HepG2 (cell line): ENCODE results near the gene GPR27. TPM values are rescaled to one million over a fixed set of nuclear protein-coding genes. Genes with fewer than 3 reads are reported as not detected.

Source experiments
- ATAC-seq: fragments of 200-7000 bp; cut with Tn5 transposase; 3 replicates; pipeline ENCODE4 v1.9.1; 2020; ENCODE audit warnings: mild to moderate bottlenecking, moderate library complexity
- BruUV-seq: library from RNA; stranded (reverse); fragments of 400-500 nt; replicated peaks from 2 replicates; lab custom pipeline; 2021; lab: Mats Ljungman, UMichigan
- CTCF ChIA-PET: fragments of 300-600 bp; formaldehyde crosslinking; extraction: SDS; loops from one replicate; lab custom pipeline; 2021; ENCODE audit warnings: low total read pairs, inconsistent platforms, low intra/inter-chr PET ratio; lab: Yijun Ruan, JAX
- POLR2A ChIA-PET: fragments of 350-600 bp; sonication (Branson Sonifier 250); formaldehyde crosslinking; loops from one replicate; lab custom pipeline; 2020; ENCODE audit warnings: antibody characterized with exemption, inconsistent platforms; lab: Yijun Ruan, JAX
- DNase-seq: peaks from one replicate; pipeline ENCODE4 v3.0.0-alpha.2; 2015; ENCODE audit warnings: low spot score
- FAIRE-seq: peaks from 3 replicates; lab custom pipeline; 2011; peaks lifted over from hg19 to GRCh38; lab: Jason Lieb, UNC
- H2AFZ ChIP-seq: one replicate; pipeline ENCODE4 v1.6.1; 2011; ENCODE audit warnings: low read length, inconsistent platforms
- H3K27ac ChIP-seq: fragments of 300-600 bp; 3 replicates; pipeline ENCODE4 v1.8.0; 2011; ENCODE audit warnings: mixed run types, mild to moderate bottlenecking, mixed read lengths, low read length, inconsistent platforms; ENCODE audit not compliant: insufficient read depth; ENCODE audit errors: extremely low read length
- H3K27me3 ChIP-seq, 2 experiments: fragments of 200-600 bp in 1 of 2; 2 replicates in 1 of 2; 3 replicates in 1 of 2; pipeline versions ENCODE4 v1.6.0 to v1.8.0; 2011; ENCODE audit warnings: low read length in 2 of 2, mild to moderate bottlenecking in 2 of 2, moderate library complexity in 2 of 2, inconsistent platforms in 1 of 2; ENCODE audit not compliant: insufficient read depth in 2 of 2, control insufficient read depth in 1 of 2
- H3K36me3 ChIP-seq, 2 experiments: fragments of 200-600 bp in 1 of 2; replicated peaks in 1 of 2; 2 replicates in 1 of 2; 3 replicates in 1 of 2; pipeline versions ENCODE4 v1.5.1 to v1.8.0; 2011; ENCODE audit warnings: low read length in 2 of 2, inconsistent platforms in 1 of 2; ENCODE audit not compliant: insufficient read depth in 2 of 2, control insufficient read depth in 1 of 2
- H3K4me1 ChIP-seq: 2 replicates; pipeline ENCODE4 v1.5.1; 2012; ENCODE audit warnings: low read length, inconsistent platforms; ENCODE audit not compliant: insufficient read depth
- H3K4me2 ChIP-seq: 2 replicates; pipeline ENCODE4 v1.6.0; 2011; ENCODE audit warnings: low read depth, low read length, inconsistent platforms
- H3K4me3 ChIP-seq, 3 experiments: fragments of 200-600 bp in 1 of 3; sonication (generic), shearing (Covaris generic) in 1 of 3; replicated peaks in 1 of 3; 2 replicates each; pipeline ENCODE4 v1.5.1; 2011 to 2016; ENCODE audit warnings: low read length in 3 of 3, inconsistent platforms in 2 of 3, low read depth in 2 of 3, mild to moderate bottlenecking in 2 of 3, control low read depth in 1 of 3, mixed read lengths in 1 of 3; ENCODE audit not compliant: insufficient read depth in 1 of 3
- H3K79me2 ChIP-seq: one replicate; pipeline ENCODE4 v1.6.1; 2011; ENCODE audit warnings: low read length, inconsistent platforms; ENCODE audit not compliant: insufficient read depth
- H3K9ac ChIP-seq: 2 replicates; pipeline ENCODE4 v1.6.0; 2011; ENCODE audit warnings: mild to moderate bottlenecking, low read depth, low read length, inconsistent platforms; ENCODE audit not compliant: insufficient read depth
- H3K9me3 ChIP-seq: 2 replicates; pipeline ENCODE4 v1.5.1; 2012; ENCODE audit warnings: mild to moderate bottlenecking, low read length
- H4K20me1 ChIP-seq: 2 replicates; pipeline ENCODE4 v1.6.0; 2011; ENCODE audit warnings: inconsistent platforms, mild to moderate bottlenecking, low read length, moderate library complexity; ENCODE audit not compliant: insufficient read depth
- ELF1 ChIP-seq: sonication (generic); formaldehyde crosslinking; IDR thresholded peaks from 2 replicates; pipeline ENCODE4 v1.4.0; 2020; ENCODE audit warnings: missing genetic modification reagents
- GTF3A ChIP-seq: sonication (generic); formaldehyde crosslinking; conservative IDR thresholded peaks from 2 replicates; pipeline ENCODE4 v1.4.0; 2020; ENCODE audit warnings: mild to moderate bottlenecking, missing genetic modification reagents
- MBNL3 ChIP-seq: fragments of 250-450 bp; sonication (Bioruptor Pico); conservative IDR thresholded peaks from 2 replicates; pipeline ENCODE4 v1.8.0; 2022; ENCODE audit warnings: mild to moderate bottlenecking, inconsistent platforms
- MEIS1 ChIP-seq: sonication (generic); formaldehyde crosslinking; IDR thresholded peaks from 2 replicates; pipeline ENCODE4 v1.9.0; 2021; ENCODE audit warnings: mild to moderate bottlenecking, missing genetic modification reagents, moderate library complexity, borderline replicate concordance
- PLRG1 ChIP-seq: fragments of 450-650 bp; conservative IDR thresholded peaks from 2 replicates; pipeline ENCODE4 v1.6.1; 2016
- RAD21 ChIP-seq: fragments of 450-650 bp; formaldehyde crosslinking; IDR thresholded peaks from 2 replicates; pipeline ENCODE4 v1.5.0; 2020; ENCODE audit warnings: mild to moderate bottlenecking
- ZNF18 ChIP-seq: sonication (generic); formaldehyde crosslinking; IDR thresholded peaks from 2 replicates; pipeline ENCODE4 v1.8.0; 2022; ENCODE audit warnings: mild to moderate bottlenecking, missing genetic modification reagents; ENCODE audit not compliant: insufficient replicate concordance
- ZNF547 ChIP-seq: sonication (generic); formaldehyde crosslinking; IDR thresholded peaks from 2 replicates; pipeline ENCODE4 v1.5.1; 2020; ENCODE audit warnings: mild to moderate bottlenecking, missing genetic modification reagents
- ZNF580 ChIP-seq: IDR thresholded peaks from 2 replicates; pipeline ENCODE4 v1.6.1; 2016; ENCODE audit warnings: low read depth, borderline replicate concordance
- ZNF607 ChIP-seq: sonication (generic); formaldehyde crosslinking; IDR thresholded peaks from 2 replicates; pipeline ENCODE4 v1.5.1; 2020; ENCODE audit warnings: missing genetic modification reagents, mild to moderate bottlenecking, borderline replicate concordance
- ZNF792 ChIP-seq: IDR thresholded peaks from 2 replicates; pipeline ENCODE4 v1.6.1; 2016
- WGBS: methylation state at CpG from one replicate; pipeline ENCODE4 v1.1.6; 2017; ENCODE audit warnings: low lambda C conversion rate; 5-methylcytosine and 5-hydroxymethylcytosine counted together
- in situ Hi-C: cut with HindIII; loops from 2 replicates; pipeline ENCODE4 v1.10.0; 2017; ENCODE audit warnings: low pct_unique_long_range_greater_than_20kb; ENCODE audit not compliant: extremely low pct_ligation_motif_present
- intact Hi-C: fragments of 100-400 bp; cut with micrococcal nuclease; formaldehyde crosslinking; loops from one replicate; pipeline ENCODE4 v1.10.0; 2022; ENCODE audit not compliant: unreplicated experiment
- polyA plus RNA-seq, 8 experiments: library from polyadenylated mRNA; depleted of rRNA in 3 of 8; stranded (reverse) in 7 of 8; unstranded in 1 of 8; fragments of >200 nt; fragmentation: Illumina TruSeq in 4 of 8; extraction: Trizol in 4 of 8; gene quantifications; 2 replicates each; pipeline versions ENCODE4 v1.2.1 to v1.2.3, GENCODE V29; 2011 to 2016; ENCODE audit warnings: low read depth in 4 of 8, missing spikeins in 1 of 8, mixed read lengths in 1 of 8; ENCODE audit not compliant: insufficient read depth in 1 of 8
- total RNA-seq, 5 experiments: library from RNA; depleted of rRNA; stranded (reverse); fragments of >200 nt; fragmentation: Illumina TruSeq; extraction: Trizol; gene quantifications; 2 replicates each; pipeline ENCODE4 v1.2.3, GENCODE V29; 2016; ENCODE audit warnings: low read depth in 1 of 5
- TF ChIP-seq, protein P1 (sequence below): sonication (generic); formaldehyde crosslinking; IDR thresholded peaks from 2 replicates; pipeline ENCODE4 v1.5.1; 2020; ENCODE audit warnings: mild to moderate bottlenecking, missing genetic modification reagents, borderline replicate concordance

Gene GPR27
- total and polyA plus RNA-seq, 2 of the 13 experiments (the other 11 are each of a cell fraction or from before 2014, with no cell fraction given), result not detected

DNA sequence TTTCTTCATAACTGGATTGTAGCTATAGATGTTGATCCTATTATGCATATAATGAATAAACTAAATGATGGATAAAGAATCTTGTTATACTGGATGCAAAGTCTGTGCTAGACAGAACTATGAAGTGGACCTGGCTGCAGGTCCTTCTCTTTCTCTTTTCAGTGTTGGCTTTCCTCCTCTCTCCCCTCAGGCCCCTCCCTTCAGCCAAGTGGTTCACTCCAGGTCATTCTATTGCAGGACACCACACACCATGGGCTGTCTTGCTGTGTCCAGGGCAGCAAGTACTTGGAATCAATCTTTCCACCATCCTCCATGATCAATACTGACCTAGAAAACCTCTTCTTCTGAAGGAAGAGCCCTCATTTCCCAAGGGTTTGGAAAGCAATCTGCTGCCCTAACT lies 48.7 kb upstream of the GPR27 start:
- Histone ChIP-seq H3K4me3 (no peak overlapping the region), H3K4me1 (peaks cover 8% of the 10 kb centered on the region; the same call in 1 of the 2 replicates), H3K4me2 (no peak overlapping the region), H3K36me3 (no peaks in the 10 kb centered on the region), H4K20me1 (no peaks in the 10 kb centered on the region), H2AFZ (no peak overlapping the region), H3K79me2 (no peaks in the 10 kb centered on the region), H3K9me3 (no peaks in the 10 kb centered on the region), H3K27ac (no peak overlapping the region), H3K27me3 (no peaks in the 10 kb centered on the region; a peak in 2 of 5 replicates), H3K9ac (no peak overlapping the region)
- TF ChIP-seq ZNF18 (CRISPR knock-in tag) (no peak), GTF3A (no peak)
- no peak for FAIRE-seq
- ChIA-PET CTCF (no interaction called here), POLR2A (no interaction called here)
- intact Hi-C loops, result no loop called here
- no peak for DNase-seq
- no TSS peak for BruUV-seq
- ATAC-seq, result no peak
- in situ Hi-C loops, result loop anchor here (25.0 kb wide), 2 partner anchors 1107 to 1382 kb away; no protein-coding TSS in a partner anchor

DNA sequence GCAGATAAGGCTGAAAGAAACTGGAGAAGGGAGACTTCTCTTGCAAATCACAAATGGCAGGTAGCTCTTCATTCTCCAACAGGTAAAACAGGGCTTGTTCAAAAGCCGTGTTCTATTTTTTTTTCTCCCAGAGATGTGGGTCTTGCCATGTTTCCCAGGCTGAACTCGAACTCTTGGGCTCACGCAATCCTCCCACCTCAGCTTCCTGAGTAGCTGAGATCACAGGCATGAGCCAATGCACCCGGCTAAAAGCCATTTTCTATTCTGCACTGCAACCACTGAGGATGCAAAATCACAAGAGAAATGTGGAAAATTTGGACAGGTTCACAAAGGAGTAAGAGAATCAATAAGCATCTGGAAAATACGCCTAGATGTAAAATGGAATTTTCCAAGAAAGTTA lies 48.0 kb upstream of the GPR27 start:
- FAIRE-seq, result no peak
- TF ChIP-seq ZNF792 (CRISPR knock-in tag) (no peak), RAD21 (CRISPR knock-in tag) (no peak), ZNF607 (CRISPR knock-in tag) (no peak), MBNL3 (CRISPR knock-in tag) (no peak), ZNF580 (CRISPR knock-in tag) (no peak), ZNF547 (no peak), PLRG1 (no peak), ELF1 (no peak), MEIS1 (CRISPR knock-in tag) (no peak)
- TF ChIP-seq, protein P1, sequence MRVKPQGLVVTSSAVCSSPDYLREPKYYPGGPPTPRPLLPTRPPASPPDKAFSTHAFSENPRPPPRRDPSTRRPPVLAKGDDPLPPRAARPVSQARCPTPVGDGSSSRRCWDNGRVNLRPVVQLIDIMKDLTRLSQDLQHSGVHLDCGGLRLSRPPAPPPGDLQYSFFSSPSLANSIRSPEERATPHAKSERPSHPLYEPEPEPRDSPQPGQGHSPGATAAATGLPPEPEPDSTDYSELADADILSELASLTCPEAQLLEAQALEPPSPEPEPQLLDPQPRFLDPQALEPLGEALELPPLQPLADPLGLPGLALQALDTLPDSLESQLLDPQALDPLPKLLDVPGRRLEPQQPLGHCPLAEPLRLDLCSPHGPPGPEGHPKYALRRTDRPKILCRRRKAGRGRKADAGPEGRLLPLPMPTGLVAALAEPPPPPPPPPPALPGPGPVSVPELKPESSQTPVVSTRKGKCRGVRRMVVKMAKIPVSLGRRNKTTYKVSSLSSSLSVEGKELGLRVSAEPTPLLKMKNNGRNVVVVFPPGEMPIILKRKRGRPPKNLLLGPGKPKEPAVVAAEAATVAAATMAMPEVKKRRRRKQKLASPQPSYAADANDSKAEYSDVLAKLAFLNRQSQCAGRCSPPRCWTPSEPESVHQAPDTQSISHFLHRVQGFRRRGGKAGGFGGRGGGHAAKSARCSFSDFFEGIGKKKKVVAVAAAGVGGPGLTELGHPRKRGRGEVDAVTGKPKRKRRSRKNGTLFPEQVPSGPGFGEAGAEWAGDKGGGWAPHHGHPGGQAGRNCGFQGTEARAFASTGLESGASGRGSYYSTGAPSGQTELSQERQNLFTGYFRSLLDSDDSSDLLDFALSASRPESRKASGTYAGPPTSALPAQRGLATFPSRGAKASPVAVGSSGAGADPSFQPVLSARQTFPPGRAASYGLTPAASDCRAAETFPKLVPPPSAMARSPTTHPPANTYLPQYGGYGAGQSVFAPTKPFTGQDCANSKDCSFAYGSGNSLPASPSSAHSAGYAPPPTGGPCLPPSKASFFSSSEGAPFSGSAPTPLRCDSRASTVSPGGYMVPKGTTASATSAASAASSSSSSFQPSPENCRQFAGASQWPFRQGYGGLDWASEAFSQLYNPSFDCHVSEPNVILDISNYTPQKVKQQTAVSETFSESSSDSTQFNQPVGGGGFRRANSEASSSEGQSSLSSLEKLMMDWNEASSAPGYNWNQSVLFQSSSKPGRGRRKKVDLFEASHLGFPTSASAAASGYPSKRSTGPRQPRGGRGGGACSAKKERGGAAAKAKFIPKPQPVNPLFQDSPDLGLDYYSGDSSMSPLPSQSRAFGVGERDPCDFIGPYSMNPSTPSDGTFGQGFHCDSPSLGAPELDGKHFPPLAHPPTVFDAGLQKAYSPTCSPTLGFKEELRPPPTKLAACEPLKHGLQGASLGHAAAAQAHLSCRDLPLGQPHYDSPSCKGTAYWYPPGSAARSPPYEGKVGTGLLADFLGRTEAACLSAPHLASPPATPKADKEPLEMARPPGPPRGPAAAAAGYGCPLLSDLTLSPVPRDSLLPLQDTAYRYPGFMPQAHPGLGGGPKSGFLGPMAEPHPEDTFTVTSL (CRISPR knock-in tag), result no peak

More for the DNA sequence above, 48.0 kb upstream of the GPR27 start:
- Histone ChIP-seq H4K20me1 (no peaks in the 10 kb centered on the region), H3K9ac (no peak overlapping the region), H3K27ac (no peak overlapping the region), H3K4me3 (no peak overlapping the region), H3K27me3 (no peaks in the 10 kb centered on the region; a peak in 1 of 5 replicates), H3K9me3 (no peaks in the 10 kb centered on the region), H3K4me1 (peaks cover 8% of the 10 kb centered on the region; the same call in 1 of the 2 replicates), H2AFZ (no peak overlapping the region), H3K79me2 (no peaks in the 10 kb centered on the region), H3K36me3 (no peaks in the 10 kb centered on the region), H3K4me2 (no peak overlapping the region)
- ChIA-PET CTCF (no interaction called here), POLR2A (no interaction called here)
- no peak for ATAC-seq
- intact Hi-C loops (no loop called here), in situ Hi-C loops (loop anchor here (25.0 kb wide), 2 partner anchors 1107 to 1382 kb away; no protein-coding TSS in a partner anchor)
- BruUV-seq, result no TSS peak
- 16% methylated on average over 5 of the region's 5 CpGs for WGBS
- no peak for DNase-seq
